ACC112 (cell line): ENCODE data around the gene OR52N2.

Experiments used
- H2AFZ ChIP-seq: fragments of 200-600 bp; sonication (generic); one replicate; pipeline ENCODE4 v1.6.0; 2017; ENCODE audit warnings: antibody characterized with exemption, low read length; ENCODE audit not compliant: unreplicated experiment
- H3K27ac ChIP-seq: fragments of 200-600 bp; sonication (generic); 2 replicates; pipeline ENCODE4 v1.5.1; 2014; ENCODE audit warnings: low read depth, mild to moderate bottlenecking, antibody characterized with exemption, low read length, moderate library complexity
- H3K27me3 ChIP-seq: fragments of 200-600 bp; sonication (generic); 2 replicates; pipeline ENCODE4 v1.6.1; 2014; ENCODE audit warnings: mild to moderate bottlenecking, antibody characterized with exemption, low read length, moderate library complexity, mixed read lengths; ENCODE audit not compliant: insufficient read depth
- H3K36me3 ChIP-seq: fragments of 200-600 bp; sonication (generic); 2 replicates; pipeline ENCODE4 v1.6.1; 2016; ENCODE audit warnings: mild to moderate bottlenecking, antibody characterized with exemption, low read length, moderate library complexity, mixed read lengths; ENCODE audit not compliant: insufficient read depth
- H3K4me1 ChIP-seq: fragments of 200-600 bp; sonication (generic); one replicate; pipeline ENCODE4 v1.6.1; 2016; ENCODE audit warnings: low read length, mixed read lengths; ENCODE audit not compliant: insufficient read depth, unreplicated experiment, control insufficient read depth
- H3K4me3 ChIP-seq: fragments of 200-600 bp; sonication (generic); 2 replicates; pipeline ENCODE4 v1.5.1; 2014; ENCODE audit warnings: mild to moderate bottlenecking, low read depth, low read length
- H3K79me2 ChIP-seq: fragments of 200-600 bp; sonication (generic); one replicate; pipeline ENCODE4 v1.6.0; 2016; ENCODE audit warnings: low read length; ENCODE audit not compliant: control insufficient read depth, unreplicated experiment, insufficient read depth

The OR52N2 gene

GRCh38 chr11:5818245-5818886 is 9.6 kb downstream of the OR52N2 start:
- H3K4me3 ChIP-seq, result peak overlapping the region; percentile 64
- no peaks in the 10 kb centered on the region for H3K79me2 ChIP-seq
- no peaks in the 10 kb centered on the region for H3K4me1 ChIP-seq
- no peak overlapping the region for H3K27ac ChIP-seq
- H2AFZ ChIP-seq, result peak overlapping the region; percentile 96
- H3K36me3 ChIP-seq, result no peaks in the 10 kb centered on the region
- H3K27me3 ChIP-seq, result no peaks in the 10 kb centered on the region

- H3K79me2 ChIP-seq, result no peaks in the 10 kb centered on the region
- no peak overlapping the region for H2AFZ ChIP-seq
- no peak overlapping the region for H3K27ac ChIP-seq
- H3K36me3 ChIP-seq, result no peaks in the 10 kb centered on the region
- peaks cover 22% of the 10 kb centered on the region for H3K27me3 ChIP-seq
- no peaks in the 10 kb centered on the region for H3K4me1 ChIP-seq
- H3K4me3 ChIP-seq, result no peak overlapping the region
Measured at GRCh38 chr11:5831196-5831829, 22.6 kb downstream of the OR52N2 start.

- Histone ChIP-seq H3K4me3 (no peak overlapping the region), H3K36me3 (no peaks in the 10 kb centered on the region), H2AFZ (no peak overlapping the region), H3K27me3 (peaks cover 22% of the 10 kb centered on the region), H3K4me1 (no peaks in the 10 kb centered on the region), H3K27ac (no peak overlapping the region), H3K79me2 (no peaks in the 10 kb centered on the region)
Measured at GRCh38 chr11:5833446-5833845, 24.7 kb downstream of the OR52N2 start.

- Histone ChIP-seq H2AFZ (no peak overlapping the region), H3K4me1 (no peaks in the 10 kb centered on the region), H3K27me3 (peaks cover 14% of the 10 kb centered on the region), H3K27ac (no peak overlapping the region), H3K36me3 (no peaks in the 10 kb centered on the region), H3K79me2 (no peaks in the 10 kb centered on the region), H3K4me3 (no peak overlapping the region)
Measured at GRCh38 chr11:5837695-5838094, 29.0 kb downstream of the OR52N2 start.

GRCh38 chr11:5841797-5842196 is 33.1 kb downstream of the OR52N2 start, which contains the start of gene OR52E6:
OR52E6 (minus strand) TSS chr11:5841897; CDS start chr11:5841897, 0 bp downstream.
- Histone ChIP-seq H3K4me1 (no peaks in the 10 kb centered on the region), H3K36me3 (no peaks in the 10 kb centered on the region), H3K4me3 (no peak within 1 kb of the TSS), H3K79me2 (no peaks in the 10 kb centered on the region), H2AFZ (no peak within 1 kb of the TSS), H3K27me3 (peaks cover 12% of the 10 kb centered on the region; the same call in 1 of the 2 replicates), H3K27ac (no peak within 1 kb of the TSS)

- Histone ChIP-seq H3K27me3 (peaks cover 12% of the 10 kb centered on the region; the same call in 1 of the 2 replicates), H3K27ac (no peak overlapping the region), H3K4me3 (no peak overlapping the region), H2AFZ (no peak overlapping the region), H3K79me2 (no peaks in the 10 kb centered on the region), H3K36me3 (no peaks in the 10 kb centered on the region), H3K4me1 (no peaks in the 10 kb centered on the region)
Measured at GRCh38 chr11:5846701-5847100, 38.0 kb downstream of the OR52N2 start.

- Histone ChIP-seq H3K4me3 (no peak overlapping the region), H3K27me3 (peaks cover 12% of the 10 kb centered on the region; the same call in 1 of the 2 replicates), H3K36me3 (no peaks in the 10 kb centered on the region), H3K27ac (no peak overlapping the region), H3K79me2 (no peaks in the 10 kb centered on the region), H2AFZ (no peak overlapping the region), H3K4me1 (no peaks in the 10 kb centered on the region)
Measured at GRCh38 chr11:5847711-5848110, 39.0 kb downstream of the OR52N2 start.

GRCh38 chr11:5851002-5851401 is 42.3 kb downstream of the OR52N2 start:
- H3K27ac ChIP-seq, result no peak overlapping the region
- H3K79me2 ChIP-seq, result no peaks in the 10 kb centered on the region
- H3K4me3 ChIP-seq, result no peak overlapping the region
- peaks cover 9% of the 10 kb centered on the region for H3K27me3 ChIP-seq
- H3K36me3 ChIP-seq, result no peaks in the 10 kb centered on the region
- no peak overlapping the region for H2AFZ ChIP-seq
- no peaks in the 10 kb centered on the region for H3K4me1 ChIP-seq

GRCh38 chr11:5857590-5857989 is 48.9 kb downstream of the OR52N2 start, which contains the start of gene OR52E8:
OR52E8 (minus strand) TSS chr11:5857690; CDS start chr11:5857690, 0 bp downstream.
- no peaks in the 10 kb centered on the region for H3K36me3 ChIP-seq
- H2AFZ ChIP-seq, result no peak within 1 kb of the TSS
- no peaks in the 10 kb centered on the region for H3K79me2 ChIP-seq
- peaks cover 28% of the 10 kb centered on the region for H3K27me3 ChIP-seq
- H3K4me3 ChIP-seq, result no peak within 1 kb of the TSS
- no peaks in the 10 kb centered on the region for H3K4me1 ChIP-seq
- no peak within 1 kb of the TSS for H3K27ac ChIP-seq

GRCh38 chr11:5865826-5866225 is 57.1 kb downstream of the OR52N2 start:
- no peaks in the 10 kb centered on the region for H3K36me3 ChIP-seq
- no peaks in the 10 kb centered on the region for H3K79me2 ChIP-seq
- no peak overlapping the region for H3K4me3 ChIP-seq
- H3K4me1 ChIP-seq, result no peaks in the 10 kb centered on the region
- H3K27me3 ChIP-seq, result peaks cover 7% of the 10 kb centered on the region
- H3K27ac ChIP-seq, result no peak overlapping the region
- H2AFZ ChIP-seq, result no peak overlapping the region
